ENCODE results near the gene KLHL29.

Gene KLHL29

GRCh38 chr2:23399674-23400261 is 14.8 kb downstream of the KLHL29 start:
- DNase-seq = no peak

- no peak for DNase-seq
Observed at GRCh38 chr2:23400703-23401102, 15.7 kb downstream of the KLHL29 start.

- DNase-seq = no peak
Observed at GRCh38 chr2:23401427-23402204, 16.6 kb downstream of the KLHL29 start.

GRCh38 chr2:23402205-23402740 is 17.3 kb downstream of the KLHL29 start:
- DNase-seq = no peak

GRCh38 chr2:23404426-23404825 is 19.4 kb downstream of the KLHL29 start:
- DNase-seq = peak; percentile 71

GRCh38 chr2:23409248-23409647 is 24.3 kb downstream of the KLHL29 start:
- no peak for DNase-seq

- DNase-seq = no peak
Observed at GRCh38 chr2:23410596-23410995, 25.6 kb downstream of the KLHL29 start.

GRCh38 chr2:23411752-23412431 is 26.9 kb downstream of the KLHL29 start:
- peak; percentile 22 for DNase-seq

- DNase-seq = no peak
Observed at GRCh38 chr2:23412556-23413155, 27.7 kb downstream of the KLHL29 start.

- DNase-seq = no peak
Observed at GRCh38 chr2:23413641-23414040, 28.7 kb downstream of the KLHL29 start.

- no peak for DNase-seq
Observed at GRCh38 chr2:23414106-23414505, 29.1 kb downstream of the KLHL29 start.

- DNase-seq = no peak
Observed at GRCh38 chr2:23414871-23415270, 29.9 kb downstream of the KLHL29 start.

- no peak for DNase-seq
Observed at GRCh38 chr2:23417310-23417709, 32.3 kb downstream of the KLHL29 start.

GRCh38 chr2:23418056-23418455 is 33.1 kb downstream of the KLHL29 start:
- no peak for DNase-seq

GRCh38 chr2:23418461-23418911 is 33.5 kb downstream of the KLHL29 start:
- DNase-seq = peak; percentile 59

- no peak for DNase-seq
Observed at GRCh38 chr2:23419171-23420090, 34.5 kb downstream of the KLHL29 start.

- no peak for DNase-seq
Observed at GRCh38 chr2:23420091-23420839, 35.3 kb downstream of the KLHL29 start.

- DNase-seq = no peak
Observed at GRCh38 chr2:23420840-23421476, 36.0 kb downstream of the KLHL29 start.

- DNase-seq = no peak
Observed at GRCh38 chr2:23422089-23423061, 37.4 kb downstream of the KLHL29 start.

All from kidney glomerular epithelial cell (primary cell).